CD4-positive, alpha-beta T cell (primary cell): ENCODE results near the gene GPR183. TPM values are rescaled to one million over a fixed set of nuclear protein-coding genes. Genes with fewer than 3 reads are reported as not detected.

Source experiments
- ATAC-seq: fragments of 200-7000 bp; cut with Tn5 transposase; one replicate; pipeline ENCODE4 v1.10.0; 2022; ENCODE audit warnings: mild to moderate bottlenecking; ENCODE audit not compliant: poor library complexity
- CTCF ChIA-PET: fragments of 350-600 bp; sonication (Branson Sonifier 250); formaldehyde crosslinking; loops from one replicate; lab custom pipeline; 2021; ENCODE audit warnings: antibody characterized with exemption, inconsistent platforms; lab: Charles Lee
- POLR2A ChIA-PET: fragments of 350-600 bp; sonication (Branson Sonifier 250); formaldehyde crosslinking; loops from one replicate; lab custom pipeline; 2021; ENCODE audit warnings: antibody characterized with exemption, inconsistent platforms; lab: Charles Lee
- DNase-seq, 14 experiments: peaks; one replicate each; pipeline ENCODE4 v3.0.0-alpha.2; 2013 to 2020; ENCODE audit warnings: mixed read lengths in 2 of 14
- H3K27ac ChIP-seq, 2 donors: one replicate each; pipeline versions ENCODE4 v1.5.1 to v1.7.0; 2013; ENCODE audit warnings: low read length in 2 of 2, low read depth in 1 of 2, mild to moderate bottlenecking in 1 of 2
- H3K27me3 ChIP-seq, 2 experiments: 1 replicate in 1 of 2; 2 replicates in 1 of 2; pipeline versions ENCODE4 v1.6.1 to v1.7.0; 2013; ENCODE audit warnings: low read length in 2 of 2, control low read depth in 1 of 2, mild to moderate bottlenecking in 1 of 2, moderate library complexity in 1 of 2; ENCODE audit not compliant: insufficient read depth in 2 of 2, control insufficient read depth in 1 of 2
- H3K36me3 ChIP-seq: one replicate; pipeline ENCODE4 v1.6.1; 2013; ENCODE audit warnings: low read length, control low read depth; ENCODE audit not compliant: insufficient read depth
- H3K4me1 ChIP-seq: one replicate; pipeline ENCODE4 v1.6.1; 2013; ENCODE audit warnings: low read length, control low read depth; ENCODE audit not compliant: insufficient read depth
- H3K4me3 ChIP-seq: one replicate; pipeline ENCODE4 v1.5.1; 2013; ENCODE audit warnings: mild to moderate bottlenecking, low read length, moderate library complexity
- H3K9me3 ChIP-seq, 2 experiments: 1 replicate in 1 of 2; 2 replicates in 1 of 2; pipeline versions ENCODE4 v1.6.1 to v1.7.0; 2013; ENCODE audit warnings: low read length in 2 of 2, mild to moderate bottlenecking in 2 of 2, control low read depth in 1 of 2, moderate library complexity in 1 of 2; ENCODE audit not compliant: control insufficient read depth in 1 of 2, insufficient read depth in 1 of 2
- H3K27ac Mint-ChIP-seq: one replicate; pipeline ENCODE4 v1.8.0; 2020; ENCODE audit warnings: mixed read lengths
- H3K27me3 Mint-ChIP-seq: one replicate; pipeline ENCODE4 v1.8.0; 2021; ENCODE audit warnings: mixed read lengths
- H3K36me3 Mint-ChIP-seq: one replicate; pipeline ENCODE4 v1.8.0; 2021; ENCODE audit warnings: low read depth, mixed read lengths
- H3K4me1 Mint-ChIP-seq: one replicate; pipeline ENCODE4 v1.8.0; 2021; ENCODE audit warnings: low read depth, mixed read lengths
- H3K4me3 Mint-ChIP-seq: one replicate; pipeline ENCODE4 v1.8.0; 2020; ENCODE audit warnings: mild to moderate bottlenecking, mixed read lengths
- H3K9me3 Mint-ChIP-seq: one replicate; pipeline ENCODE4 v1.8.0; 2020; ENCODE audit warnings: mixed read lengths
- CTCF ChIP-seq: fragments of 200-600 bp; IDR thresholded peaks from one replicate; pipeline ENCODE4 v1.8.0; 2022; ENCODE audit warnings: antibody characterized with exemption, mild to moderate bottlenecking
- intact Hi-C, 2 experiments: fragments of 100-400 bp; cut with DNase I in 1 of 2; cut with micrococcal nuclease in 1 of 2; formaldehyde crosslinking; loops; one replicate each; pipeline versions ENCODE4 v1.15.1 to v1.9.0; 2023 to 2025; cut with DNase I, micrococcal nuclease
- total RNA-seq, 174 experiments: library from RNA in 2 of 174; stranded (reverse) in 2 of 174; gene quantifications; one replicate each; pipeline ENCODE4 v1.2.3 and lab custom pipeline; 2021 to 2026

The GPR183 gene
- total RNA-seq, 2 experiments from 2014 or later, result 330 to 337 TPM

- H3K4me1 Mint-ChIP-seq, result peaks cover 72% of the 10 kb centered on the region
- peak overlapping the region; percentile 87 for H3K4me3 Mint-ChIP-seq
- TF ChIP-seq CTCF, result no peak
- DNase-seq (no peak), ATAC-seq (no peak)
- Histone ChIP-seq H3K27me3 (no peaks in the 10 kb centered on the region), H3K27ac (peak overlapping the region in 1 of 2 donors; percentile 14), H3K9me3 (no peaks in the 10 kb centered on the region), H3K4me1 (peaks cover 25% of the 10 kb centered on the region), H3K36me3 (peaks cover 24% of the 10 kb centered on the region), H3K4me3 (peak overlapping the region; percentile 69)
- intact Hi-C loops, result loop anchor here (10.0 kb wide), 2 partner anchors 170 to 360 kb away; no protein-coding TSS in a partner anchor
- ChIA-PET POLR2A (interaction anchor here (0.9 to 6.4 kb wide), 8 partner anchors 11 to 59 kb away, joined by 5 to 186 read pairs (median 9); partner anchors contain the start of gene UBAC2), CTCF (interaction anchor here (1.1 to 4.7 kb wide), 5 partner anchors 32 to 401 kb away, joined by 3 to 21 read pairs (median 4); partner anchors contain the start of gene UBAC2)
- peak overlapping the region; percentile 92 for H3K27ac Mint-ChIP-seq
- H3K27me3 Mint-ChIP-seq, result no peaks in the 10 kb centered on the region
- H3K36me3 Mint-ChIP-seq, result peaks cover 65% of the 10 kb centered on the region
- H3K9me3 Mint-ChIP-seq, result no peaks in the 10 kb centered on the region
These were observed 51.9 kb downstream of the GPR183 start for GRCh38 chr13:99255271-99255670.

GRCh38 chr13:99254830-99255229, 52.4 kb downstream of the GPR183 start:
- peak overlapping the region; percentile 87 for H3K4me3 Mint-ChIP-seq
- peaks cover 24% of the 10 kb centered on the region for H3K36me3 ChIP-seq
- ChIA-PET CTCF (interaction anchor here (1.1 to 4.7 kb wide), 6 partner anchors 16 to 402 kb away, joined by 3 to 21 read pairs (median 4); partner anchors contain the start of gene UBAC2), POLR2A (interaction anchor here (0.9 to 6.4 kb wide), 6 partner anchors 11 to 58 kb away, joined by 5 to 186 read pairs (median 9); partner anchors contain the start of gene UBAC2)
- H3K9me3 Mint-ChIP-seq, result no peaks in the 10 kb centered on the region
- H3K9me3 ChIP-seq, result no peaks in the 10 kb centered on the region
- DNase-seq (no peak), ATAC-seq (no peak)
- peaks cover 21% of the 10 kb centered on the region for H3K4me1 ChIP-seq
- peaks cover 72% of the 10 kb centered on the region for H3K4me1 Mint-ChIP-seq
- H3K4me3 ChIP-seq, result no peak overlapping the region
- H3K27me3 ChIP-seq, result no peaks in the 10 kb centered on the region
- no peak for TF ChIP-seq CTCF
- no peaks in the 10 kb centered on the region for H3K27me3 Mint-ChIP-seq
- peaks cover 66% of the 10 kb centered on the region for H3K36me3 Mint-ChIP-seq
- no peak overlapping the region for H3K27ac ChIP-seq
- H3K27ac Mint-ChIP-seq, result peak overlapping the region; percentile 92
- intact Hi-C loops, result loop anchor here (10.0 kb wide), 2 partner anchors 170 to 360 kb away; no protein-coding TSS in a partner anchor

- Histone ChIP-seq H3K4me3 (no peak overlapping the region), H3K27ac (no peak overlapping the region), H3K36me3 (peaks cover 37% of the 10 kb centered on the region), H3K27me3 (no peaks in the 10 kb centered on the region), H3K9me3 (no peaks in the 10 kb centered on the region), H3K4me1 (peaks cover 14% of the 10 kb centered on the region)
- Mint-ChIP-seq H3K4me1 (peaks cover 72% of the 10 kb centered on the region), H3K27me3 (no peaks in the 10 kb centered on the region), H3K27ac (peak overlapping the region; percentile 43), H3K36me3 (peaks cover 83% of the 10 kb centered on the region), H3K9me3 (no peaks in the 10 kb centered on the region), H3K4me3 (no peak overlapping the region)
- TF ChIP-seq CTCF, result no peak
- POLR2A ChIA-PET, result interaction anchor here (0.6 to 2.0 kb wide), 7 partner anchors 13 to 51 kb away, joined by 3 to 11 read pairs (median 3); partner anchors contain the start of gene UBAC2
- ATAC-seq (no peak), DNase-seq (no peak)
- CTCF ChIA-PET, result interaction anchor here (1.2 to 2.0 kb wide), 3 partner anchors 17 to 75 kb away, joined by 3 to 6 read pairs (median 5); no protein-coding TSS in a partner anchor
- intact Hi-C loops, result loop anchor here (10.0 kb wide), 2 partner anchors 167 to 357 kb away; no protein-coding TSS in a partner anchor
These were observed 55.3 kb downstream of the GPR183 start for GRCh38 chr13:99251921-99252320.
